Lower leg skin (tissue), 4 donors: Measurements from ENCODE around the gene WDR6. TPM values are rescaled to one million over a fixed set of nuclear protein-coding genes. Genes with fewer than 3 reads are reported as not detected.

ENCODE experiments used
- DNase-seq, 2 donors: peaks; one replicate each; pipeline ENCODE4 v3.0.0-alpha.2; 2019; ENCODE audit warnings: low spot score in 2 of 2
- H3K4me3 ChIP-seq: fragments of 200-600 bp; sonication (generic); 2 replicates; pipeline ENCODE4 v1.5.1; 2017; ENCODE audit warnings: mild to moderate bottlenecking, low read depth; ENCODE audit not compliant: poor library complexity, severe bottlenecking
- CTCF ChIP-seq, 3 donors: fragments of 450-650 bp; IDR thresholded peaks; one replicate each; pipeline ENCODE4 v1.5.1; 2016; ENCODE audit warnings: antibody characterized with exemption in 3 of 3, mild to moderate bottlenecking in 3 of 3, moderate library complexity in 2 of 3
- POLR2A ChIP-seq, 2 donors: fragments of 450-650 bp; IDR thresholded peaks; one replicate each; pipeline ENCODE4 v1.6.1; 2016 to 2017; ENCODE audit warnings: antibody characterized with exemption in 2 of 2, mild to moderate bottlenecking in 1 of 2, moderate library complexity in 1 of 2
- WGBS, 2 donors: methylation state at CpG; one replicate each; pipeline ENCODE4 v1.1.5; 2018; 5-methylcytosine and 5-hydroxymethylcytosine counted together
- intact Hi-C: fragments of 100-400 bp; cut with DNase I; formaldehyde crosslinking; loops from one replicate; pipeline ENCODE4 v1.15.0; 2023; ENCODE audit warnings: low total_unique reads
- total RNA-seq, 4 donors: library from RNA; depleted of rRNA; stranded (reverse); fragments of >200 nt; gene quantifications; one replicate each; pipeline ENCODE4 v1.1.0, GENCODE V29; 2016

The WDR6 gene
- total RNA-seq, 4 donors from 2014 or later: 39.5 to 86.9 (median 49.8) TPM

DNA sequence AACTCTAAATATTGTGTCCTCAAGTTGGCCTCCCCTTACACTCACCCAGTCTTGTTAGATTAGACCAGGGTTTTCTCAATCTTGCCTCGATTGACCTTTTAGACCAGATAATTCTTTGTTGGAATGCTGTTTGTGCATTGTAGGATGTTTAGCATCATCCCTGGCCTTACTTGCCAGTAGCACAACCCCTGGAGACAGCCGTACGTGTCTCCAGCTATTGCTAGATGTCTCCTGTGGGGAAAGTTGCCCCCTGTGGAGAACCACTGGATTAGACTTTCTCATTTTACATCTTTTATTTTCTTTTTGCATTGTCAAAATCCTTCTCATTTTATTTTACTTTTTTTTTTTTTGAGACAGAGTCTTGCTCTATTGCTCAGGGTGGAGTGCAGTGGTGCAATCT lies 2.2 kb downstream of the WDR6 start:
- intact Hi-C loops: no loop called here
- no peak for TF ChIP-seq POLR2A (IDR thresholded peaks at IDR 0.05)
- no peak for TF ChIP-seq CTCF (IDR thresholded peaks at IDR 0.05)
- no peak overlapping the region for H3K4me3 ChIP-seq
- DNase-seq: no peak
- 77 to 84% methylated on average over 3 of the region's 3 CpGs for WGBS, 2 donors

- 62 to 75% methylated on average over 17 of the region's 17 CpGs for WGBS, 2 donors
- intact Hi-C loops: no loop called here
- H3K4me3 ChIP-seq: no peak overlapping the region
- TF ChIP-seq POLR2A (IDR thresholded peaks at IDR 0.05): no peak
- TF ChIP-seq CTCF (IDR thresholded peaks at IDR 0.05): no peak
- DNase-seq: no peak
Measured at GRCh38 chr3:49012441-49013017, 5.3 kb downstream of the WDR6 start.

DNA sequence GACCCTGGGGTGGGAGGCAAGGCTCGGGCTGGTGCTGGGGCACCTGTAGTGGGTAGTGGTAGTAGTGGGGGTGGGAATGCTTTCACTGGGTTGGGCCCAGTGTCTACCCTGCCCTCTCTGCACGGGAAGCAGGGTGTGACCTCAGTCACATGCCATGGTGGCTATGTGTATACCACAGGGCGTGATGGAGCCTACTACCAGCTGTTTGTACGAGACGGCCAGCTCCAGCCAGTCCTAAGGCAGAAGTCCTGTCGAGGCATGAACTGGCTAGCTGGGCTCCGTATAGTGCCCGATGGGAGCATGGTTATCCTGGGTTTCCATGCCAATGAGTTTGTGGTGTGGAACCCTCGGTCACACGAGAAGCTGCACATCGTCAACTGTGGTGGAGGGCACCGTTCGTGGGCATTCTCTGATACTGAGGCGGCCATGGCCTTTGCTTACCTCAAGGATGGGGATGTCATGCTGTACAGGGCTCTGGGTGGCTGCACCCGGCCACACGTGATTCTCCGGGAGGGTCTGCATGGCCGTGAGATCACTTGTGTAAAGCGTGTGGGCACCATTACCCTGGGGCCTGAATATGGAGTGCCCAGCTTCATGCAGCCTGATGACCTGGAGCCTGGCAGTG lies 6.0 kb downstream of the WDR6 start:
- intact Hi-C loops: no loop called here
- WGBS, 2 donors: 84% methylated on average over 11 to 19 of the region's 19 CpGs
- no peak overlapping the region for H3K4me3 ChIP-seq
- DNase-seq: no peak
- TF ChIP-seq POLR2A (IDR thresholded peaks at IDR 0.05) (no peak), CTCF (IDR thresholded peaks at IDR 0.05) (no peak)

DNA sequence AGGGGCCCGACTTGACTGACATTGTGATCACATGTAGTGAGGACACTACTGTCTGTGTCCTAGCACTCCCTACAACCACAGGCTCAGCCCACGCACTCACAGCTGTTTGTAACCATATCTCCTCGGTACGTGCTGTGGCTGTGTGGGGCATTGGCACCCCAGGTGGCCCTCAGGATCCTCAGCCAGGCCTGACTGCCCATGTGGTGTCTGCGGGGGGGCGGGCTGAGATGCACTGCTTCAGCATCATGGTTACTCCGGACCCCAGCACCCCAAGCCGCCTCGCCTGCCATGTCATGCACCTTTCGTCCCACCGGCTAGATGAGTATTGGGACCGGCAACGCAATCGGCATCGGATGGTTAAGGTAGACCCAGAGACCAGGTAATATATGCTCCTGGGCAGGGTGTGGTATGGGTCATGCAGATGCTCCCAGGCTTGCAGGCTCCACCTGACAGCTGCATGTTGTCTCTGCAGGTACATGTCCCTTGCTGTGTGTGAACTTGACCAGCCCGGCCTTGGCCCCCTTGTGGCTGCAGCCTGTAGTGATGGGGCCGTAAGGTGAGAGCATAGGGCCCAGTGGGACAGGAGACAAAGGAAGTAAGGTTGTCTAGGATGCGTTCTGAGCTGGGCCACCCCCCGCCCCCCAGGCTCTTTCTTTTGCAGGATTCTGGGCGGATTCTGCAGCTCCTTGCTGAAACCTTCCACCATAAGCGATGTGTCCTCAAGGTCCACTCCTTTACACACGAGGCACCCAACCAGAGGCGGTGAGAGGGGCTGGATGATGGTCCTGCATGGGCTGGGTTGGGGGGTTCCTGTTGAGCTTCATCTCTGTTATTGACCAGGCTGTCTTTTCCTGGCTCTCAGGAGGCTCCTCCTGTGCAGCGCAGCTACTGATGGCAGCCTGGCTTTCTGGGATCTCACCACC lies 6.8 kb downstream of the WDR6 start:
- 80 to 86% methylated on average over 24 of the region's 24 CpGs for WGBS, 2 donors
- TF ChIP-seq POLR2A (IDR thresholded peaks at IDR 0.05): no peak
- TF ChIP-seq CTCF (IDR thresholded peaks at IDR 0.05): no peak
- H3K4me3 ChIP-seq: no peak overlapping the region
- DNase-seq: no peak
- intact Hi-C loops: no loop called here

- WGBS, 2 donors: 72 to 85% methylated on average over 8 of the region's 8 CpGs
- no peak overlapping the region for H3K4me3 ChIP-seq
- no peak for TF ChIP-seq CTCF (IDR thresholded peaks at IDR 0.05)
- no peak for TF ChIP-seq POLR2A (IDR thresholded peaks at IDR 0.05)
- DNase-seq: no peak
- intact Hi-C loops: no loop called here
Measured at GRCh38 chr3:49015072-49015471, 7.9 kb downstream of the WDR6 start.
